GM18511 (cell line): Measurements from ENCODE around the gene ERCC4.

ENCODE experiments used
- ATAC-seq: cut with Tn5 transposase; IDR thresholded peaks from one replicate; pipeline ENCODE4 v1.9.1; 2021; ENCODE audit warnings: mild to moderate bottlenecking, moderate library complexity; ENCODE audit not compliant: unreplicated experiment

Gene ERCC4

GRCh38 chr16:13988038-13988437 is 68.1 kb downstream of the ERCC4 start:
- no peak for ATAC-seq

GRCh38 chr16:13992322-13992721 is 72.4 kb downstream of the ERCC4 start:
- ATAC-seq: no peak

- ATAC-seq: no peak
These were observed 73.0 kb downstream of the ERCC4 start for GRCh38 chr16:13992976-13993375.

- ATAC-seq: no peak
These were observed 74.5 kb downstream of the ERCC4 start for GRCh38 chr16:13994239-13995106.

- no peak for ATAC-seq
These were observed 75.2 kb downstream of the ERCC4 start for GRCh38 chr16:13995194-13995593.

- ATAC-seq: no peak
These were observed 76.9 kb downstream of the ERCC4 start for GRCh38 chr16:13996778-13997288.

GRCh38 chr16:13997526-13997925 is 77.6 kb downstream of the ERCC4 start:
- no peak for ATAC-seq

- peak; percentile 91 for ATAC-seq
These were observed 78.0 kb downstream of the ERCC4 start for GRCh38 chr16:13997933-13998332.

- no peak for ATAC-seq
These were observed 79.3 kb downstream of the ERCC4 start for GRCh38 chr16:13999071-13999894.

- ATAC-seq: no peak
These were observed 80.0 kb downstream of the ERCC4 start for GRCh38 chr16:13999895-14000425.

GRCh38 chr16:14001521-14001920 is 81.6 kb downstream of the ERCC4 start:
- no peak for ATAC-seq
